Measurements from ENCODE around the gene PTN.
"Not testable (repeated sequence)": the region's sequence is repeated elsewhere in the genome, so short reads cannot be mapped to it uniquely, and the experiment has no call there.

PTN gene

GRCh38 chr7:137316648-137317353 is 26.7 kb downstream of the PTN start:
- DNase-seq: no peak

GRCh38 chr7:137313201-137313600 is 30.3 kb downstream of the PTN start:
- DNase-seq: no peak

GRCh38 chr7:137306748-137307147 is 36.8 kb downstream of the PTN start:
- DNase-seq: no peak

GRCh38 chr7:137305901-137306621 is 37.5 kb downstream of the PTN start:
- no peak for DNase-seq

DNA sequence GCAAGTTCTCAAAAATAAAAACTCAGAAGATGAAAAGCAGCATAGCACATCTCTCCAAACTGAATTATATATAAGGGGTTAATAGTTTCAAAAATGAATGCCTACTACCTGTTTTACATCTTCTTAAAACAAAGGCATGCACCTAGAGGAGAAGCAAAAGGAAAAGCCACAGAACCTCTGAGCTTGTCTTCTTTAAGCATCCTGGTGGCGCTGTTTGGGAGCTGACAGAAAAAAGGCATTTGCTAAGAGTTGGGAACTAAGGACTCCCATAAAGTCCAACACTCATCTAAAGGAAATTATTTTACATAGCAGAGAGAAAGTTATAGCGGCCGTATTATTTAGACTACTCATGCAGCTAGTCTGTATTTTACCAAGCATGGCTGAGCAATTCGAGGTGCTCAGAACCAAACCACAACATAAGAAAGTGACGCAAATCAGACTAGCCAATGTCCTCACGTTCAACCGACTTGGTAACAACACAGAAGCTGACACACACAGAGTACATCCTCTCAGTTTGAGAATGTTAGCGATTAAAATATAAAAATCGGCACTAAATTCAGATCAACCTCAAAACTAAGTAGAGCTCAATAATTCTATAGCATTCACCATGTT is 38.8 kb downstream of the PTN start:
- no peak for DNase-seq

DNA sequence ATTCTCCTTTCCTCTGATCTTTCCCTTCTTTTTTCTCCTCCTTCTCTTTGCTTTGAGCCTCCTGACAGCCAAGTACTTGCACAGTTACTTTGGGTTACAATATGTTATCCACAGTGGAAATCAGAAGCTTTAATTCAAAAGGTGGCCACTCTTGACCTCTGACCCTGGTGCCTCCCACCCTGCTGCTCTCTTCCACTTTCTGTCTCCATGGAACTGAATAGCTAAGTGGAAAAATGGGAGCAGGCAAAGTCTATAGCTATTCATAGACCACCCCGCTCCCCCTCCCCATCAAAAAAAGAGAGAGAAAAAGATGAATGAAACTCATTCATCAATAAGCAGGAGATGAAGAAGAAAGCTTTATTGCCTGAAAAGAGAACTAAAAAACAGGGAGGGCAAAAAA is 39.4 kb downstream of the PTN start:
- DNase-seq: no peak

GRCh38 chr7:137302081-137302480 is 41.5 kb downstream of the PTN start:
- no peak for DNase-seq

DNA sequence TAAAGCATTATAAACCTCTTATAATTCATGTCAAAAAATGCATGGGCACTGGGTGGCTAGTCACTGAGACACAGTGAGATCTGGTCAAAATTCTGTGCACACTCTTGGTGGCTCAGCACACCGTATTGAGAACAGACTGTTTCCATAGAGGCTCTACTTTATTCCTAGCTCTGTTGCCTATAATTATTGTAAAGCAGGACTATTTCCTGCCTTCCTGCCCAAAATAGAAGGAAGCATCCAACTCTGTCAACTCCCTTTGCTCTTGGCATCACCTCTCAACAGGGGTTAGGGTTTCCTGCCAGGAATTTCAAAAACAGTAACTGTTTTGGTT is 45.1 kb downstream of the PTN start:
- DNase-seq: no peak

DNA sequence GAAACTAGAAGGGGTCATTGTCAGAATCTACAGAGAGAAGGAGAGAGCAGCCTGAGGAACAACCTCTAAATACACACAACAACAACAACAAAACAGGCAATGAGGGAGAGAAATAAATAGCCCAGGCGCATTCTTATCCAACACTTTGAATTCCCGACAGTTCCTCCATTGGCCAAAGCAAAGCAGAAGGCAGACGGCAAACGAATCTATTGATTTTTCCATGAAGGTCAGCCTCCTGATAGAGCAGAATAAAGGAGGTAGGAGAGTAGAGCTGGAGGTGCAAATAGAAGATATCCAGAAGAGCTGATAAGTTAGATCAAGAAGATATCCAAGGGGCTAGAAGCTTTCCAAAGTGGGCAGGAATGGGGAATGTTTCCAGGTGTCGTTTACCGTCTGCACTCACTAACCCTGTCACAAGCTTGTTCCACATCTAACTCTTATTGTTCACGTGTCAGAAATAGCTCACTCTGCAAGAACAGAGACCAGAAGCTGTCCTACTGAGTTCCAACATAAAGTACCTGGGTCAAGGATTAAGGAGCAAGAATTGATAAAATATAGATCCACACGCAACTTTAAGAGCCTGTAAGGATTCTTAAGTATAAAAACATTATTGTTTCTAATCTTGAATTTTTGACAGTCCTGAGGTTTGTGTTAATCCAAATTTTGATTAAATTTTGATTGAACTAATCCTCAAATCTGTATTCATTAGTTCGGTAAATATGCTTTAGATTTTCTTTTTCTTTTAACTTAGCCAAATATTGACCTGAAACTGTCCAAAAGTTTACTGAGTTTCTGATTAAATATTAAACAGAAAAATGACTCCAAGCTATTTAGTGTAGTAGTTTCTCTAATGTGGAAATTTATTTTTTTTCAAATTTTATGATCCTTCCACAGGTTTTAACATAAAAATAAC is 45.7 kb downstream of the PTN start:
- DNase-seq: no peak

DNA sequence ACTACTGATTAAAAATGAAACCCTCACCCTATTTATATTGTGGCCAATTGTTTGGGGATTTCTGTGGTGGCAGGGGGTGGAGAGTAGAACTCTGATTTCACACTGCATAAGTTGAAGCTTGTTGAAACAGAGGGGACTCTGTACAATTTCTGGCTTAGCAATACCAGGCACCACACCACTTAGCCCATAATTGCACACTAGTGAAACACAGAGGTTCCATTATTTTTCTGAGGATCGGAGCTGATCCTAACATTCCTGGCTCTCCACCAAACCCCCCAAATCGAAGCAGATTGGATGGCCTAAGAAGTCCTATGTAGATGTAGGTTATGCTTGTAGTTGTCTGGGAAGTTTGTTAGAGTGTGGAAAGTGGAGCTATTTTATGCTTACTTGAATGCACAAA is 47.0 kb downstream of the PTN start:
- DNase-seq: no peak

GRCh38 chr7:137295739-137296324 is 47.7 kb downstream of the PTN start:
- no peak for DNase-seq

- DNase-seq: no peak
These were observed 54.4 kb downstream of the PTN start for GRCh38 chr7:137289101-137289500.

GRCh38 chr7:137287651-137288258 is 55.8 kb downstream of the PTN start:
- DNase-seq: no peak

DNA sequence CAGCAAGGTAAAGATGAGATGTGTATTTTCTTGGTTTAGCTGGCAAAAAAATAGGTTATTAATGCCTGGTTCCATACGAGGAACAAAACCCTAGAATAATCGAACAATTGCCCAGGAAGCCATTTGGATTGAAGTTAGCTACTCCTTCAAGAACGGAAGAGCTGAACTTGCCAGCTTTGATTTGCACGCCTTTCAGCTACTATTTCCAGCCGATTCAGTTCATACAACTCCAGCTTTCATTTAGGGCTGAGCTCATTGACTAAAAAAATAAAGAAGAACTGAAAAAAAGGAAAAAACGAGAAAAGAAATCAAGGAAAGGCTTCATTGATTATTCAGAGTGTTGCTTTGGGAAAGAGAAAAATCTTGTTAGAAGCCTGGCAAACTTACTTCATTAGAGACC is 60.4 kb downstream of the PTN start:
- DNase-seq: no peak

GRCh38 chr7:137282043-137282442 is 61.5 kb downstream of the PTN start:
- no peak for DNase-seq

DNA sequence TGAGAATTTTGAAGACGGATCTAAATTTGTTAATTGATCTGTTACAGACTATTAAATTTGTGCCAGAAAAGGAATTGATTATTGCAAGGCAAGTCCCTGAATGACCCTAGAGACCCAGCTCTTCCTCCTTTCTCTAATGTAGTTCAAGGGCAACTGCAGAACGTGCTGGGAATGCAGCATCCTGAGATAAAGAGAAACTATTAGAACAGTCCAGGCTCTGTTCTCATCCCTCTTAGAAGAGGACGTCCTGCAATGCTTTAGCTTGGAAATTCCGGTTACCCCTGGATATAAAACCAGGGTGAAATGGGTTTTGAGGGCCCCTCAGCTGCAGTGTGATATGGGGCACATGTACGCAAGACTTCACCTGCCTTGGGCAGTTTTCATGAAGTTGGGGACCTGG is 67.3 kb downstream of the PTN start:
- no peak for DNase-seq

GRCh38 chr7:137272249-137272648 is 71.3 kb downstream of the PTN start:
- DNase-seq: no peak

- no peak for DNase-seq
These were observed 74.3 kb downstream of the PTN start for GRCh38 chr7:137269240-137269639.

GRCh38 chr7:137268001-137268865 is 75.3 kb downstream of the PTN start:
- not testable (repeated sequence) for DNase-seq

GRCh38 chr7:137266764-137267163 is 76.8 kb downstream of the PTN start:
- no peak for DNase-seq

DNA sequence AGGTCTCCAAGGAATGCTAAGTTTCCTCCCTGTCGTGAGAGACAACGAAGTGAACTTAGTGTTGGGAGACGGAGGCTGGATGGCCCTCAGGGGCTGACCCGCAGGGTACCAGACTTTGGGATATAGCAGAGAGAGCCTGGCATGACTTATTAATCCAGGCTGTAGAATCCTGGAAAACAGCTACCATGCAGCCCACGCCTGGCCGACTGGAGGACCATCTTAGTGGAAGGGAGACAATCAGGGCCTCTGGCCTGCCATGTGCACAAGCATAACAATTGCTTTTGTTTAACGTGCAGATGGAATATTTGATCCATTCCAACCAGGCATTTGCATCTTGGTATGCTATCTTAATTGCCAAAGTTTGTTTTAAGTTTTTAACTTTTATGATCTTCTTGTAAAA is 78.1 kb downstream of the PTN start:
- not testable (repeated sequence) for DNase-seq
